CD4-positive, alpha-beta T cell treated with Interferon alpha-2 for 1 hour (primary cell): ENCODE results near the gene CTAG1A.
"Not testable (repeated sequence)": the region's sequence is repeated elsewhere in the genome, so short reads cannot be mapped to it uniquely, and the experiment has no call there.

ENCODE experiments used
- DNase-seq, 2 donors: peaks; one replicate each; pipeline ENCODE4 v3.0.0-alpha.2; 2020 to 2022

CTAG1A gene

GRCh38 chrX:154584585-154585183 is at the start of gene CTAG1A:
Gene CTAG1A (plus strand): TSS chrX:154585133. CDS start chrX:154585207, 74 bp downstream.
- DNase-seq: not testable (repeated sequence)

- DNase-seq: no peak
These were observed 49.0 kb upstream of the CTAG1A start for GRCh38 chrX:154535892-154536291.

- no peak for DNase-seq
These were observed 45.9 kb upstream of the CTAG1A start for GRCh38 chrX:154539077-154539476.

DNA sequence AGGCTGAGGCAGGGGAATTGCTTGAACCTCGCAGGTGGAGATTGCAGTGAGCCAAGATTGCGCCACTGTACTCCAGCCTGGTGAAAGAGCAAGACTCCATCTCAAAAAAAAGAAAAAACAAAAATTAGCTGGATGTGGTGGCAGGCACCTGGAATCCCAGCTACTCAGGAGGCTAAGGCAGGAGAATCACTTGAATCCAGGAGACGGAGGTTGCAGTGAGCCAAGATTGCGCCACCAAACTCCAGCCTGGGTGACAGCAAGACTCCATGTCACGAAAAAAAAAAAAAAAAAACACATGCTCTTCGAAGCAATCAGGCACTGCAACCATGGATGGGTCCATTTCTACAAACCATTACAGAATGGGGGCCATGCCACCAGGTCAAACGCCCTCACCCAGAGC is 44.6 kb upstream of the CTAG1A start:
- DNase-seq: not testable (repeated sequence)

- DNase-seq: no peak
These were observed 43.9 kb upstream of the CTAG1A start for GRCh38 chrX:154540897-154541535.

- DNase-seq: no peak
These were observed 43.4 kb upstream of the CTAG1A start for GRCh38 chrX:154541589-154541895.

DNA sequence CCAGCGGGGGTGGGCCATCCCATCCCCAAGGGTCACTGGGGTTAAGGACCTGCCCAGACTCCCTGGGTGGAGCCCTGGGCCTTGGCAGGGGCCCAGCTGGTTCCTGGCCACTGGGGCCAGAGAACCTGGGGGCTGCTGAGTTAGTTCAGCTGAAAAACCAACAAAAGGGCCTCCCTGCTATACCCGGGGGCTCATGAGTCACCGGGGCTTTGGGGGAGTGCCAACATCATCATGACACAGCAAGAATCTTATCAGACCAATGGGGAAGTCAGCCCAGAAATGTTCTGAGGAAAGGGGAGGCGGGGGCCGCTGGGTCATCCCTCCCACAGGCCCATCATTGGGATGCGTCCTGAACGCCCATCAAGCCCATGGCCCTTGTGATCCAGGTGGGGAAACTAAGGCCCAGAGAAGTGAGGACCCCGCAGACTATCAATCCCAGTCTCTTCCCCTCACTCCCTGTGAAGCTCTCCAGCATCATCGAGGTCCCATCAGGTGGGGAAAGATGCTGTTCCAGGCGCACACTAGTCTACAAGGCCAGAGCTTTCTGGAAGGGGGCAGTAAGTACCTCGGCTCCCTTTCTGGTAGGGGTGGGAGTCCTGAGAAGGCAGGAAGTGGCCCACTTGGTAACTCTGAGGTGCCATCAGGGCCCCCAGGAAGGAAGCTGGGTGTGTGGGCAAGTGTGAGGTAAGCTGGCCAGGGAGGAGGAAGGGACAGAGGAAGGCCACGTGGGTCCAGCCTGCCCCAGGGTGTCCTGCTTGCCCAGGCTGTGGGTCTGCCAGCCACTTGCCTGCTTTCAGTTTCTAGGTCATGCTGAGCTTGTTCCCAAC is 42.8 kb upstream of the CTAG1A start:
- DNase-seq: peak; percentile 30 to 51

DNA sequence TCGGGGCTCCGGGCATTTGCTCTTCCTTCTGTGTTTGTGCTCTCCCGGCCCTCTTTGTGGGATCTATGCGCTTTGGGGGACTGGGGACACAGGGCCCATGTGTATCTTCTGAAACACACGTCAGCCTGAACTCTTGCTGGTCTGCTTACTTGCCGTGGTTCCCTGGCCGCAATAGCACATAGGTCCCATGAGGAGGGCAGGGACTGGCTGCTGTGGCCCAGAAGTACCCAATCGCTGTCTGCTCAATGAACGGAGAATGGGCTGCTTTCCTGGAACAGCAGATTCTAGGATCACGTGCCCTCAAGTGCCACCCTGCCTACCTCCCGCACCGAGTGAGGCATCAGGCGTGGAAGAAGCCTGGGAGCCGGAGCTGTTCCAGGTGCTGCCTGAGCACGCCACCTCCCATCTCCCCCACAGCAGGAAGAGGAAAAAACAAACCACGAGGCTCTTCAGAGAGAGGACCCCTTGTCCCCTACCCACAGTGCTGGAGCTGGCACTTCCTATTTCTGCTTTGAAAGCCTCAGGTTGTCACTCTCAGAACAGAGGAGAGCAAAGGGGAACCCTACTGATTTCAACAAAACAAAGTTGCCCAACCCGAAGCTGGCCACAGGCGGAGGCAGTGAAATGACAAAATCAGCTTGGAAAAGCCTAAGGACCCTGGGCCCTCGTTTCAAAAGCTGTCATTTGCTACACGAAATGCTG is 42.1 kb upstream of the CTAG1A start:
- DNase-seq: peak; percentile 40 to 42

DNA sequence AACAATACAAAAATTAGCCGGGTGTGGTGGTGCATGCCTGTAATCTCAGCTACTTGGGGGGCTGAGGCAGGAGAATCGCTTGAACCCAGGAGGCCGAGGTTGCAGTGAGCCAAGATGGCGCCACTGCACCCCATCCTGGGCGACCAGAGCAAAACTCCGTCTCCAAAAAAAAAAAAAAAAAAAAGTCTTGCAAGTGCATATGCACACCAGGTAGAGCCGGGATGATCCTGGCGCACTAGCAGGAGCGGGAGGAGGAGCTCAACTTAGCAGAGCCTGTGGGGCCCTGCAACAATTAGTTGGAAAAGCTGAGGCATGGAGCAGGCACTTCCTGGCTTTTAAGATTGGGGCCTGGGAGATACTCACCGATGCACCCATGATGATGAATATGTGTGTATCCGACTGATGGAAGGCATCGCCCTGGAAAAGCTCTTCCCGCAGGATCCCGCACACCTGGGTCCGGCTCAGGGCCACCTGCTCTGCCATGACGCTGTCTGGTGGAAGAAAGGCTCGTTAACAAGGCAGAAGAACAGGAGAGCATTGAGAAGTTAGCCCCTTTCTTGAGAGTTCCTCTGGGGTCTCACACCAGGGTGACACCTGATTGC is 39.2 kb upstream of the CTAG1A start:
- DNase-seq: no peak

- peak; percentile 81 to 87 for DNase-seq
These were observed 38.3 kb upstream of the CTAG1A start, which contains the start of gene G6PD for GRCh38 chrX:154546354-154547244. Gene G6PD (minus strand): TSS chrX:154546846. CDS start chrX:154546155, 691 bp downstream.

DNA sequence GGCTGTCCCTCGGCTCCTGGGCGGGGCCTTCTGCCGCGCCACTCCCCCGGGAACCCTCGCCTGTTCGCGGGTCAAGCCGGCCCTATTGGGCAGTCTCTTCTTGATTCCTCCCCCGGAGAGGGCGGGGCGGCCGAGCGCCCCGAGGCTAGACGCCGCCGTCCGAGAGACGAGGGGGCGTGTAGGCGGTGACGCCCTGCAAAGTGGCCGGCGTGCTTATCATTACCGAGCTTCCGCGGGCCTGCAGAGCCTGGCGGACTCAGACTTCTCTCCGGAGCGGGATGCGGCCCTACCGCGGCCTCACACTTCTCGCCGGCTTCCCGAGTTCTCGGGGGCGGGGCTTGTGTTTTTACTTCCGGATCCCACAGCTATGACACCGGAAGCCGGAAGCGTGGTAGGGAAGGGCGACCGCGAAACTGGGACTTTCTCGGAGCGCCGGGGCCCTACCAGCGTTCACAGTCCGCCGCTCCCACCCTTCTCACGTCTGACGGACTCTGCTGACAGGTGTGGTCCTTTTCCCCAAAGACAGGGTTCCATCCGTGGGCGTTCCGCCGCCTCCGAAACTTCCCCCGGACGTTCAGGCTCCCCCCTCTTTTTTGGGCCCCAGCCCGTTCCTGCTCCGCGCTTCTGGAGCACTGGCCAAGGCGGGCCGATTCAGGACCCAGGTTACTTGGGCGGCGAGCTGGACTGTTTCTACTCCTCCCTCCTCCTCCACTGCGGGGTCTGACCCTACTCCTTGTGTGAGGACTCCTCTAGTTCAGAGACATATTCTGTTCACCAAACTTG is 37.5 kb upstream of the CTAG1A start, which contains the start of gene IKBKG:
TSS of gene IKBKG (plus strand) at position 376 of the 783 bp plus-strand sequence. CDS start 4,383 bp downstream, outside the sequence.
- DNase-seq: peak; percentile 90 to 92

DNA sequence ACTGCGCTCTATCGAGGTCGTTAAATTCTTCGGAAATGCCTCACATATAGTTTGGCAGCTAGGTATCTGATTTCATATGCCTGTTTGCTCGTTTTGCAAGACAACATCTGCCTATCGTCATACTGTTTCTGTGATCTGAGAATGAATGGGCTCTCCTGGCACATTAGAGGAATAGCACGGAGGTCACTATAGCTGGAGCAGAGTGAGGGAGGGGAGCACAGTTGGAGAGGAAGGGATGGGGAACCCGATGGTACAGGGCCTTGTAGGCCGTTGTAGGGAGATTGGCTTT is 37.0 kb upstream of the CTAG1A start:
- no peak for DNase-seq

GRCh38 chrX:154549766-154550165 is 35.2 kb upstream of the CTAG1A start:
- no peak for DNase-seq

- DNase-seq: not testable (repeated sequence)
These were observed 32.7 kb upstream of the CTAG1A start for GRCh38 chrX:154552112-154552806.

GRCh38 chrX:154558060-154558690 is 26.8 kb upstream of the CTAG1A start:
- not testable (repeated sequence) for DNase-seq

- not testable (repeated sequence) for DNase-seq
These were observed 26.0 kb upstream of the CTAG1A start for GRCh38 chrX:154558896-154559295.

DNA sequence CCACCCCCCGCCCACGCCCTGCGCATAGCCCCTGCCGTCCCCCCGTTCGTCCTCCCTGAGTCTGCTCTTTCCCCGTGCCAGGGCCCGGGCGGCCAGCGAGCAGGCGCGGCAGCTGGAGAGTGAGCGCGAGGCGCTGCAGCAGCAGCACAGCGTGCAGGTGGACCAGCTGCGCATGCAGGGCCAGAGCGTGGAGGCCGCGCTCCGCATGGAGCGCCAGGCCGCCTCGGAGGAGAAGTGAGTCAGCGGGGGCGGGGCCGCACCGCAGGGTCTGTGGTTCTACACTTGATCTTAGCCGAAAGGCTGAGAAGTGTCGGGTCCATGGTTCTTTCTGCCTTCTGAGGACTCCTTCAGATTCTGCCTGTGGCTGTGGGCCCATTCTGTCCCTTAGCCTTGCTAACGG is 24.6 kb upstream of the CTAG1A start:
- not testable (repeated sequence) for DNase-seq

DNA sequence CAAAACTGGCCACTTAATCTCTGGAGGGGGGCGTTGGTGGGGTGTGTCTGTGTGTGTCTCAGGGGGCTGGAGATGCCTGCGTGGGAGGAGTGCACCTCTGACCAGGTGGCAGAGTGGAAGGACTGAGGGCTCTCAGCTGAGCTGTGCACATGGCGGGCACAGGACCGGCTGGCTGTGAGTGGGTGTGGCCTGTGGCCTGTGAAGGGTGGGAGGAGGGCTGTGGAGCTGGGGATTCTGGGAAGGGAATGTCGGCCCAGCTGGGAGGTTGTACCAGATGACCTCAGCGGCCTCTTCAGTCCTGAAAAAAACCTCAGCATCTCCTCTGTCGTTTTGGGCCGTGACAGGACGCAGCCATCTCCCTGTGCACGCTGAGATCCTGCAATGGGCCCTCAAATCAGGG is 22.6 kb upstream of the CTAG1A start:
- DNase-seq: not testable (repeated sequence)

DNA sequence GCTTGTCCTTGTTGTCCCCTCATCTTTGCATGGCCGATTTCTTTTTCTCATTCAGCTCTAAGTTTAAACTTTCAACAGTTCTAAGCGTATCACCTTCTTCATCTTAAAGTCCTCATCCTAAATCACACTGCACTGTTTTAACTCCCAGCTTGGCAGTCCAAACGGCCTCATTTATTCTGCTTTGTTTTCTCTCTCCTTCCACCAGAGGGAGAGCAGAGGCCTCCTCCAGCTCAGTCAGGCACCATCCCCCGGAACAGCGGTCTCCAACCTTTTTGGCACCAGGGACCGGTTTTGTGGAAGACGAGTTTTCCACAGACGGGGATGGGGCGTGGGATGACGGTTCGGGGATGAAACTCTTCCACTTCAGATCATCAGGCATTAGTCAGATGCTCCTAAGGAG is 14.6 kb upstream of the CTAG1A start:
- DNase-seq: not testable (repeated sequence)

DNA sequence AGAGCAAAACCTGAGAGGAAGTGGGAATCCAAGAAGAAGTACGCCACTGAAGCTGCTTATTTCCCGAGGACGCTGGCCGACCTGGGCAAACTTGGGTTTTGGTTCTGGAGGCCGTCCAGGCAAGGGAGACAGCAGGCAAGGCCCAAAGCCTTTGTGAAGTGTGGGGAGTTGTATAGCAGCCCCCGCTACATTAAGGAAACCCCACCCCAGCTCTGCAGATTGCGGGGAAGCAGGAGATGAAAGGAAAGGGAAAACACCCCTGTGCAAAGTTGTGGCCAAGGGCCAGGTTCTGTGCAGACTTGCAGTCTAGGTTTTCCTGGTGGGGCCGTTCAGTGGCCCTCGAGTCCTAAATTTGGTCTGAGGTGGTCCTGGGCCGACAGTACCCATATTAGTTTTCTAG is 11.9 kb upstream of the CTAG1A start:
- DNase-seq: not testable (repeated sequence)
